ENCODE results near the gene PLA2G6.

GRCh38 chr22:38228873-38229740 is 47.5 kb upstream of the PLA2G6 start:
- TF ChIP-seq CTCF (conservative IDR thresholded peaks at IDR 0.05; ENCODE audit: low read depth, low read length): no peak
- TF ChIP-seq EZH2 (IDR thresholded peaks at IDR 0.05; ENCODE audit: low read length, unreplicated experiment): no peak
- TF ChIP-seq EZH2phosphoT487 (IDR thresholded peaks at IDR 0.05; ENCODE audit: borderline replicate concordance, low read length): no peak

All from PC-3 (cell line).